ENCODE results near the gene ZNF629. TPM values are rescaled to one million over a fixed set of nuclear protein-coding genes. Genes with fewer than 3 reads are reported as not detected.

Gene ZNF629
- total and polyA plus RNA-seq, 2 experiments from 2014 or later: 5.0 to 12.2 TPM

- no peak overlapping the region for H3K9ac ChIP-seq
- H2AFZ ChIP-seq: no peak overlapping the region
- no peaks in the 10 kb centered on the region for H4K20me1 ChIP-seq (ENCODE audit: insufficient read depth)
- no peak for DNase-seq
- no peaks in the 10 kb centered on the region for H3K27me3 ChIP-seq (replicated peaks; ENCODE audit: insufficient read depth)
- H3K4me1 ChIP-seq (ENCODE audit: insufficient read depth): peaks cover 2% of the 10 kb centered on the region; the same call in 1 of the 2 replicates
- no peak overlapping the region for H3K27ac ChIP-seq
- no peak overlapping the region for H3K4me3 ChIP-seq
- no peaks in the 10 kb centered on the region for H3K9me3 ChIP-seq (ENCODE audit: low read depth)
- 84 to 86% methylated on average over 16 to 17 of the region's 17 CpGs for WGBS, 2 experiments (ENCODE audit: low coverage in 1 of 2, low lambda C conversion rate in 2 of 2, missing lambda C conversion rate in 2 of 2)
- peaks cover 27% of the 10 kb centered on the region for H3K79me2 ChIP-seq (ENCODE audit: insufficient read depth)
- H3K36me3 ChIP-seq (ENCODE audit: low read depth): peaks cover 46% of the 10 kb centered on the region; the same call in 1 of the 2 replicates
- H3F3A ChIP-seq (ENCODE audit: insufficient read depth): peaks cover 12% of the 10 kb centered on the region; the same call in 1 of the 2 replicates
- TF ChIP-seq EZH2 (IDR thresholded peaks at IDR 0.05; ENCODE audit: insufficient read depth, poor library complexity, severe bottlenecking) (no peak), EZH2phosphoT487 (IDR thresholded peaks at IDR 0.05; ENCODE audit: insufficient read depth, low read depth) (no peak)
- in situ Hi-C loops (cut with MboI): no loop called here
- no peaks in the 10 kb centered on the region for H3K9me2 ChIP-seq (ENCODE audit: insufficient read depth)
- no peak overlapping the region for H3K4me2 ChIP-seq (ENCODE audit: unreplicated experiment)
Measured at GRCh38 chr16:30769379-30770089, 17.5 kb downstream of the ZNF629 start.

- in situ Hi-C loops (cut with MboI): no loop called here
Measured at GRCh38 chr16:30768583-30769181, 18.3 kb downstream of the ZNF629 start.

DNA sequence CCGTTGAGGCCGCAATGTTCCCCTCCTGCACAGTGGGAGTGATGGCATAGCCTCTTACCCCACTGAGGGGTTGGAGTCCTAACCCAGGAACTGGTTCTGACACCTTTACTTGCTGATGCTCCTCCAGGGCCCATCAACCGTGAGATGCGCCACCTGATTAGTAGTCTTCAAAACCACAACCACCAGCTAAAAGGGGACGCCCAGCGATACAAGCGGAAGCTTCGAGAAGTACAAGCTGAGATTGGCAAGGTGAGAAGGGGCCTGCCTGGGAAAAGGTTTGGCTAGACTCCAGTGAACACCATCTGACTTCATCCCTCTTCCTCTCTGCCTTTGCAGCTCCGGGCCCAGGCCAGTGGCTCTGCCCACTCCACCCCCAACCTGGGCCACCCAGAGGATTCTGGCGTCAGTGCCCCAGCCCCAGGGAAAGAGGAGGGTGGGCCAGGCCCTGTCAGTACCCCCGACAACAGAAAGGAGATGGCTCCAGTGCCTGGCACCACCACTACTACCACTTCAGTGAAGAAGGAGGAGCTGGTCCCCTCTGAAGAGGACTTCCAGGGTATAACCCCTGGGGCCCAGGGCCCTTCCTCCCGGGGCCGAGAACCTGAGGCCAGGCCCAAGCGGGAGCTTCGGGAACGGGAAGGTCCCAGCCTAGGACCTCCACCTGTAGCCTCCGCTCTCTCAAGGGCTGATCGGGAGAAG is 19.1 kb downstream of the ZNF629 start:
- no peaks in the 10 kb centered on the region for H3K9me2 ChIP-seq (ENCODE audit: insufficient read depth)
- H3K4me3 ChIP-seq: no peak overlapping the region
- H3K27me3 ChIP-seq (replicated peaks; ENCODE audit: insufficient read depth): no peaks in the 10 kb centered on the region
- peaks cover 8% of the 10 kb centered on the region; the same call in 1 of the 2 replicates for H3F3A ChIP-seq (ENCODE audit: insufficient read depth)
- H3K9me3 ChIP-seq (ENCODE audit: low read depth): no peaks in the 10 kb centered on the region
- peaks cover 43% of the 10 kb centered on the region for H3K79me2 ChIP-seq (ENCODE audit: insufficient read depth)
- no peak overlapping the region for H3K4me2 ChIP-seq (ENCODE audit: unreplicated experiment)
- in situ Hi-C loops (cut with MboI): no loop called here
- H3K36me3 ChIP-seq (ENCODE audit: low read depth): peaks cover 59% of the 10 kb centered on the region; the same call in 1 of the 2 replicates
- no peak overlapping the region for H3K27ac ChIP-seq
- H3K9ac ChIP-seq: no peak overlapping the region
- H3K4me1 ChIP-seq (ENCODE audit: insufficient read depth): peaks cover 10% of the 10 kb centered on the region
- WGBS, 2 experiments (ENCODE audit: low coverage in 1 of 2, low lambda C conversion rate in 2 of 2, missing lambda C conversion rate in 2 of 2): 90 to 92% methylated on average over 17 to 18 of the region's 18 CpGs
- H4K20me1 ChIP-seq (ENCODE audit: insufficient read depth): no peaks in the 10 kb centered on the region
- DNase-seq: no peak
- no peak overlapping the region for H2AFZ ChIP-seq
- TF ChIP-seq EZH2phosphoT487 (IDR thresholded peaks at IDR 0.05; ENCODE audit: insufficient read depth, low read depth) (no peak), EZH2 (IDR thresholded peaks at IDR 0.05; ENCODE audit: insufficient read depth, poor library complexity, severe bottlenecking) (no peak)

More at GRCh38 chr16:30768583-30769181, 18.3 kb downstream of the ZNF629 start:
- Histone ChIP-seq H2AFZ (no peak overlapping the region), H3K27ac (no peak overlapping the region), H3K4me2 (ENCODE audit: unreplicated experiment) (no peak overlapping the region), H3F3A (ENCODE audit: insufficient read depth) (peaks cover 8% of the 10 kb centered on the region; the same call in 1 of the 2 replicates), H3K27me3 (replicated peaks; ENCODE audit: insufficient read depth) (no peaks in the 10 kb centered on the region), H4K20me1 (ENCODE audit: insufficient read depth) (no peaks in the 10 kb centered on the region), H3K9me3 (ENCODE audit: low read depth) (no peaks in the 10 kb centered on the region), H3K4me1 (ENCODE audit: insufficient read depth) (peaks cover 2% of the 10 kb centered on the region; the same call in 1 of the 2 replicates), H3K36me3 (ENCODE audit: low read depth) (peaks cover 53% of the 10 kb centered on the region; the same call in 1 of the 2 replicates), H3K9me2 (ENCODE audit: insufficient read depth) (no peaks in the 10 kb centered on the region), H3K9ac (no peak overlapping the region), H3K79me2 (ENCODE audit: insufficient read depth) (peaks cover 36% of the 10 kb centered on the region), H3K4me3 (no peak overlapping the region)
- no peak for DNase-seq
- WGBS, 2 experiments (ENCODE audit: low coverage in 1 of 2, low lambda C conversion rate in 2 of 2, missing lambda C conversion rate in 2 of 2): 97 to 99% methylated on average over 23 of the region's 23 CpGs
- TF ChIP-seq EZH2 (IDR thresholded peaks at IDR 0.05; ENCODE audit: insufficient read depth, poor library complexity, severe bottlenecking): no peak
- no peak for TF ChIP-seq EZH2phosphoT487 (IDR thresholded peaks at IDR 0.05; ENCODE audit: insufficient read depth, low read depth)

- no peaks in the 10 kb centered on the region for H4K20me1 ChIP-seq (ENCODE audit: insufficient read depth)
- peaks cover 59% of the 10 kb centered on the region; the same call in 1 of the 2 replicates for H3K36me3 ChIP-seq (ENCODE audit: low read depth)
- 64 to 67% methylated on average over 4 of the region's 4 CpGs for WGBS, 2 experiments (ENCODE audit: low coverage in 1 of 2, low lambda C conversion rate in 2 of 2, missing lambda C conversion rate in 2 of 2)
- H3K9ac ChIP-seq: no peak overlapping the region
- H3F3A ChIP-seq (ENCODE audit: insufficient read depth): peaks cover 8% of the 10 kb centered on the region; the same call in 1 of the 2 replicates
- H3K79me2 ChIP-seq (ENCODE audit: insufficient read depth): peaks cover 52% of the 10 kb centered on the region
- H3K4me2 ChIP-seq (ENCODE audit: unreplicated experiment): no peak overlapping the region
- H3K4me3 ChIP-seq: no peak overlapping the region
- no peaks in the 10 kb centered on the region for H3K9me2 ChIP-seq (ENCODE audit: insufficient read depth)
- H3K4me1 ChIP-seq (ENCODE audit: insufficient read depth): peaks cover 12% of the 10 kb centered on the region
- no peak overlapping the region for H2AFZ ChIP-seq
- H3K9me3 ChIP-seq (ENCODE audit: low read depth): no peaks in the 10 kb centered on the region
- no peak overlapping the region for H3K27ac ChIP-seq
- no peaks in the 10 kb centered on the region for H3K27me3 ChIP-seq (replicated peaks; ENCODE audit: insufficient read depth)
- no peak for DNase-seq
- in situ Hi-C loops (cut with MboI): no loop called here
- TF ChIP-seq EZH2 (IDR thresholded peaks at IDR 0.05; ENCODE audit: insufficient read depth, poor library complexity, severe bottlenecking): no peak
- no peak for TF ChIP-seq EZH2phosphoT487 (IDR thresholded peaks at IDR 0.05; ENCODE audit: insufficient read depth, low read depth)
Measured at GRCh38 chr16:30766933-30767284, 20.1 kb downstream of the ZNF629 start.
